ENCODE results near the gene ARHGAP33. TPM values are rescaled to one million over a fixed set of nuclear protein-coding genes. Genes with fewer than 3 reads are reported as not detected.
A peak's percentile ranks its signal among the peaks of the same experiment; 100 is the strongest.
"Not testable (repeated sequence)": the region's sequence is repeated elsewhere in the genome, so short reads cannot be mapped to it uniquely, and the experiment has no call there.

Gene ARHGAP33
- total RNA-seq, 2 experiments from 2014 or later = 27.1 to 29.8 TPM

DNA sequence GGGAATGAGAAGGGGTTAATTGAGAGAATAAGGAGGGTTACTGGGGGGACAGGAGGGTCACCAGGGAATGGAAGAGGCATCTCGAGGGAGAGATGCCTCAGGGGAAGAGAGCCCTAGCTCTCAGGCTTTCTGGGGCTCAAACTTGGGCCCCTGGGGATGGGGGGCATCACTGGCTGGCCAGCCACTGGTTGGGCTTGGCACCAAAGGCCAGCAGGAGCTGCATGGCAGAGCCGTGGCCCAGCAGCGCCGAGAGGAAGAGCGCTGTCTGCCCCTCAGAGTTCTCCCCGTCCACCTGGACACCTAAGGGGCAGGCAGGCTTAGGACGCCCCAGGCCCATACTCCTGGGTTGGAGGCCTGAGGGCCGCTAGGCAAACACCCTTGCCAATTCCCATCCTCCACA, 17.5 kb downstream of the ARHGAP33 start:
- intact Hi-C loops (cut with micrococcal nuclease) = no loop called here
- ATAC-seq = no peak
- peaks cover 4% of the 10 kb centered on the region for H3K4me1 Mint-ChIP-seq (ENCODE audit: low read depth)
- POLR2A ChIA-PET = no interaction called here
- CTCF ChIA-PET = no interaction called here
- DNase-seq = no peak
- H3K4me3 Mint-ChIP-seq = no peak overlapping the region
- no peaks in the 10 kb centered on the region for H3K9me3 Mint-ChIP-seq
- H3K27ac Mint-ChIP-seq = no peak overlapping the region
- TF ChIP-seq CTCF (IDR thresholded peaks at IDR 0.05) = no peak
- H3K36me3 Mint-ChIP-seq (ENCODE audit: low read depth) = no peaks in the 10 kb centered on the region
- peaks cover 21% of the 10 kb centered on the region for H3K27me3 Mint-ChIP-seq

- ATAC-seq = no peak
- Mint-ChIP-seq H3K27ac (no peak overlapping the region), H3K4me3 (no peak overlapping the region), H3K27me3 (peaks cover 25% of the 10 kb centered on the region), H3K4me1 (ENCODE audit: low read depth) (peaks cover 4% of the 10 kb centered on the region), H3K36me3 (ENCODE audit: low read depth) (no peaks in the 10 kb centered on the region), H3K9me3 (no peaks in the 10 kb centered on the region)
- no peak for DNase-seq
- ChIA-PET POLR2A (no interaction called here), CTCF (no interaction called here)
- TF ChIP-seq CTCF (IDR thresholded peaks at IDR 0.05) = no peak
- intact Hi-C loops (cut with micrococcal nuclease) = no loop called here
Observed at GRCh38 chr19:35793381-35794165, 18.2 kb downstream of the ARHGAP33 start.

GRCh38 chr19:35795564-35795963, 20.2 kb downstream of the ARHGAP33 start:
- CTCF ChIA-PET; H3K27ac Mint-ChIP-seq; intact Hi-C loops (cut with micrococcal nuclease); ATAC-seq; POLR2A ChIA-PET; H3K9me3 Mint-ChIP-seq; H3K4me3 Mint-ChIP-seq; DNase-seq; H3K36me3 Mint-ChIP-seq (ENCODE audit: low read depth); H3K4me1 Mint-ChIP-seq (ENCODE audit: low read depth): not testable (repeated sequence)
- H3K27me3 Mint-ChIP-seq = peaks cover 27% of the 10 kb centered on the region

- ATAC-seq (no peak), DNase-seq (no peak)
- POLR2A ChIA-PET = interaction anchor here (0.8 kb wide), 1 partner anchor 13 kb away, joined by 3 read pairs; no protein-coding TSS in a partner anchor
Observed at GRCh38 chr19:35796645-35797542, 21.5 kb downstream of the ARHGAP33 start.

DNA sequence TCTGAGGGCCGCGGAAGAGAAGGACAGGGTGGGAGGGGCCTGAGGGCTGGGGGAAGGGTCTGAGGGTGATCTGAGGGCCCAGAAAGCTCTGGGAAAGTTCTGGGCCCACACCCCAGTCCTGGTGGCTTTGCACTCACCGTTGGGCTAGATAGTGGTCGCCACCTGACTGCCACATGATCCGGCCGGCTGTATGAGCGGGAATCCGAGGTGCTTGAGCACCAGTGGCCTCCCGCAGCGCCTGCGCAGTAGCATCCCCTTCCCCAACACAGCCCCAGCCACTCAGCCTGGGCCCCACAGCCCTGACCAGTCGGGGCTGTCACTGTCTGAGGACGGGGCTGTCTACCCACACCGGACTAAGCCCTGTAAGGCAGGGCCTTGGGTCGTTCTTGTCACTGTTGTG, 22.3 kb downstream of the ARHGAP33 start:
- Mint-ChIP-seq H3K36me3 (ENCODE audit: low read depth) (no peaks in the 10 kb centered on the region), H3K27me3 (peaks cover 26% of the 10 kb centered on the region), H3K27ac (no peak overlapping the region), H3K4me3 (no peak overlapping the region), H3K9me3 (no peaks in the 10 kb centered on the region), H3K4me1 (ENCODE audit: low read depth) (peaks cover 4% of the 10 kb centered on the region)
- ChIA-PET POLR2A (interaction anchor here (0.8 kb wide), 1 partner anchor 12 kb away, joined by 3 read pairs; no protein-coding TSS in a partner anchor), CTCF (no interaction called here)
- peak; percentile 36 for DNase-seq
- intact Hi-C loops (cut with micrococcal nuclease) = no loop called here
- no peak for TF ChIP-seq CTCF (IDR thresholded peaks at IDR 0.05)
- ATAC-seq = peak; percentile 56

More at GRCh38 chr19:35796645-35797542, 21.5 kb downstream of the ARHGAP33 start:
- Mint-ChIP-seq H3K4me3 (no peak overlapping the region), H3K36me3 (ENCODE audit: low read depth) (no peaks in the 10 kb centered on the region), H3K27me3 (peaks cover 27% of the 10 kb centered on the region), H3K27ac (no peak overlapping the region), H3K4me1 (ENCODE audit: low read depth) (peaks cover 4% of the 10 kb centered on the region), H3K9me3 (no peaks in the 10 kb centered on the region)
- TF ChIP-seq CTCF (IDR thresholded peaks at IDR 0.05) = no peak
- intact Hi-C loops (cut with micrococcal nuclease) = no loop called here
- CTCF ChIA-PET = no interaction called here
